ENCODE measurements around the gene HOXB3. TPM values are rescaled to one million over a fixed set of nuclear protein-coding genes. Genes with fewer than 3 reads are reported as not detected.

The HOXB3 gene
- total RNA-seq, 1 experiment from 2014 or later, result not detected

GRCh38 chr17:48569240-48569582 is 20.8 kb downstream of the HOXB3 start:
- Mint-ChIP-seq H3K27me3 (ENCODE audit: low read depth) (no peaks in the 10 kb centered on the region), H3K9me3 (peaks cover 0 to 9% of the 10 kb centered on the region in 2 experiments; a peak in 1 of 5 replicates), H3K4me3 (no peak overlapping the region), H3K27ac (no peak overlapping the region), H3K4me1 (peaks cover 6 to 19% of the 10 kb centered on the region in 2 experiments), H3K36me3 (ENCODE audit: insufficient read depth in 1 of 3, low read depth in 3 of 3) (no peaks in the 10 kb centered on the region; a peak in 1 of 7 replicates)
- H2BK20ac ChIP-seq (ENCODE audit: low read depth, low read length, poor library complexity, severe bottlenecking), result no peak overlapping the region
- no peaks in the 10 kb centered on the region for H3K23me2 ChIP-seq (ENCODE audit: insufficient read length, low read depth, low read length, poor library complexity, severe bottlenecking)
- H3K79me1 ChIP-seq (ENCODE audit: insufficient read depth, low read depth, low read length, poor library complexity, severe bottlenecking), result no peaks in the 10 kb centered on the region
- no peak overlapping the region for H3K27ac ChIP-seq (ENCODE audit: insufficient read length, low read depth, low read length)
- no peak overlapping the region for H3K23ac ChIP-seq (ENCODE audit: insufficient read length, low read depth, low read length)
- no peak for TF ChIP-seq CTCF (conservative IDR thresholded peaks at IDR 0.05)
- H3K4me2 ChIP-seq (ENCODE audit: insufficient read depth, insufficient read length, low read length), result no peak overlapping the region
- no peaks in the 10 kb centered on the region for H3K9me3 ChIP-seq (ENCODE audit: control insufficient read depth, low read depth, low read length)
- no peak overlapping the region for H2BK12ac ChIP-seq (ENCODE audit: insufficient read length, low read depth, low read length)
- no peak overlapping the region for H4K8ac ChIP-seq (replicated peaks; ENCODE audit: insufficient read length, low read depth, low read length)
- no peak overlapping the region for H3K18ac ChIP-seq (ENCODE audit: insufficient read length, low read depth, low read length)
- H3K79me2 ChIP-seq (ENCODE audit: insufficient read depth, low read length), result no peaks in the 10 kb centered on the region
- H3T11ph ChIP-seq (ENCODE audit: low read length), result no peak overlapping the region
- H2BK120ac ChIP-seq (ENCODE audit: low read depth, low read length, poor library complexity, severe bottlenecking), result no peak overlapping the region
- peaks cover 4% of the 10 kb centered on the region for H4K20me1 ChIP-seq (ENCODE audit: control insufficient read depth, insufficient read depth, insufficient read length)
- no peak overlapping the region for H2AK5ac ChIP-seq (ENCODE audit: insufficient read length, low read length)
- peaks cover 100% of the 10 kb centered on the region for H3K27me3 ChIP-seq (ENCODE audit: insufficient read depth, low read length)
- H2AFZ ChIP-seq (ENCODE audit: low read length), result no peak overlapping the region
- no peak overlapping the region for H2BK15ac ChIP-seq (ENCODE audit: low read depth, low read length)
- no peak for DNase-seq
- H3K9ac ChIP-seq (ENCODE audit: extremely low read depth, insufficient read length, low read length), result no peak overlapping the region
- H3K4me1 ChIP-seq (ENCODE audit: insufficient read depth, low read length), result peaks cover 2% of the 10 kb centered on the region; the same call in 1 of the 2 replicates
- H2BK5ac ChIP-seq (ENCODE audit: insufficient read length, low read length), result no peak overlapping the region
- H4K91ac ChIP-seq (ENCODE audit: insufficient read length, low read depth, low read length), result no peak overlapping the region
- no peak overlapping the region for H3K4ac ChIP-seq (ENCODE audit: low read depth, low read length)
- H3K56ac ChIP-seq (ENCODE audit: insufficient read length, low read depth, low read length), result no peak overlapping the region
- H3K14ac ChIP-seq (ENCODE audit: insufficient read depth, low read length), result no peak overlapping the region
- WGBS (ENCODE audit: extremely low coverage, insufficient read length, low lambda C conversion rate), result no CpG with 5 or more reads among the region's 3 CpGs
- no peak overlapping the region for H4K5ac ChIP-seq (ENCODE audit: insufficient read length, low read depth, low read length)
